Stimulated activated CD8-positive, alpha-beta memory T cell treated with anti-CD3 and anti-CD28 coated beads, Interleukin-7, amount 100 ng/mL, for 4 hours (primary cell): ENCODE measurements around the gene HSD17B1.
"Not testable (repeated sequence)": the region's sequence is repeated elsewhere in the genome, so short reads cannot be mapped to it uniquely, and the experiment has no call there.

Experiments used
- DNase-seq, 2 donors: peaks; one replicate each; pipeline ENCODE4 v3.0.0-alpha.2; 2020; ENCODE audit warnings: low read depth in 2 of 2

HSD17B1 gene

GRCh38 chr17:42525221-42525620 is 27.5 kb upstream of the HSD17B1 start:
- DNase-seq = no peak

- no peak for DNase-seq
Observed at GRCh38 chr17:42526031-42526444, 26.7 kb upstream of the HSD17B1 start.

- DNase-seq = no peak
Observed at GRCh38 chr17:42527932-42528331, 24.8 kb upstream of the HSD17B1 start.

GRCh38 chr17:42529061-42529460 is 23.7 kb upstream of the HSD17B1 start:
- DNase-seq = no peak

GRCh38 chr17:42530952-42531454 is 21.7 kb upstream of the HSD17B1 start:
- DNase-seq = no peak

GRCh38 chr17:42531455-42532354 is 21.0 kb upstream of the HSD17B1 start:
- DNase-seq = peak in 1 of 2 donors; percentile 42

- DNase-seq = no peak
Observed at GRCh38 chr17:42535155-42536047, 17.3 kb upstream of the HSD17B1 start.

GRCh38 chr17:42536048-42536371 is 16.7 kb upstream of the HSD17B1 start, which contains the start of gene NAGLU:
Gene NAGLU, plus strand, starts transcription at chr17:42536241. Its CDS starts 32 bp downstream, at chr17:42536273.
- DNase-seq = peak; percentile 58 to 82

- peak; percentile 27 to 64 for DNase-seq
Observed at GRCh38 chr17:42536372-42537155, 16.2 kb upstream of the HSD17B1 start.

- no peak for DNase-seq
Observed at GRCh38 chr17:42537156-42537805, 15.4 kb upstream of the HSD17B1 start.

- no peak for DNase-seq
Observed at GRCh38 chr17:42537826-42538451, 14.8 kb upstream of the HSD17B1 start.

- no peak for DNase-seq
Observed at GRCh38 chr17:42538482-42538881, 14.2 kb upstream of the HSD17B1 start.

GRCh38 chr17:42540558-42540957 is 12.2 kb upstream of the HSD17B1 start:
- not testable (repeated sequence) for DNase-seq

GRCh38 chr17:42541041-42541833 is 11.5 kb upstream of the HSD17B1 start:
- DNase-seq = peak in 1 of 2 donors; percentile 20

GRCh38 chr17:42543190-42544079 is 9.3 kb upstream of the HSD17B1 start:
- no peak for DNase-seq

- no peak for DNase-seq
Observed at GRCh38 chr17:42544874-42545283, 7.8 kb upstream of the HSD17B1 start.

GRCh38 chr17:42545755-42546505 is 6.8 kb upstream of the HSD17B1 start:
- DNase-seq = not testable (repeated sequence)

- no peak for DNase-seq
Observed at GRCh38 chr17:42547001-42547461, 5.7 kb upstream of the HSD17B1 start.
